ENCODE results near the gene SRSF6.
"Not testable (repeated sequence)": the region's sequence is repeated elsewhere in the genome, so short reads cannot be mapped to it uniquely, and the experiment has no call there.

The SRSF6 gene

DNA sequence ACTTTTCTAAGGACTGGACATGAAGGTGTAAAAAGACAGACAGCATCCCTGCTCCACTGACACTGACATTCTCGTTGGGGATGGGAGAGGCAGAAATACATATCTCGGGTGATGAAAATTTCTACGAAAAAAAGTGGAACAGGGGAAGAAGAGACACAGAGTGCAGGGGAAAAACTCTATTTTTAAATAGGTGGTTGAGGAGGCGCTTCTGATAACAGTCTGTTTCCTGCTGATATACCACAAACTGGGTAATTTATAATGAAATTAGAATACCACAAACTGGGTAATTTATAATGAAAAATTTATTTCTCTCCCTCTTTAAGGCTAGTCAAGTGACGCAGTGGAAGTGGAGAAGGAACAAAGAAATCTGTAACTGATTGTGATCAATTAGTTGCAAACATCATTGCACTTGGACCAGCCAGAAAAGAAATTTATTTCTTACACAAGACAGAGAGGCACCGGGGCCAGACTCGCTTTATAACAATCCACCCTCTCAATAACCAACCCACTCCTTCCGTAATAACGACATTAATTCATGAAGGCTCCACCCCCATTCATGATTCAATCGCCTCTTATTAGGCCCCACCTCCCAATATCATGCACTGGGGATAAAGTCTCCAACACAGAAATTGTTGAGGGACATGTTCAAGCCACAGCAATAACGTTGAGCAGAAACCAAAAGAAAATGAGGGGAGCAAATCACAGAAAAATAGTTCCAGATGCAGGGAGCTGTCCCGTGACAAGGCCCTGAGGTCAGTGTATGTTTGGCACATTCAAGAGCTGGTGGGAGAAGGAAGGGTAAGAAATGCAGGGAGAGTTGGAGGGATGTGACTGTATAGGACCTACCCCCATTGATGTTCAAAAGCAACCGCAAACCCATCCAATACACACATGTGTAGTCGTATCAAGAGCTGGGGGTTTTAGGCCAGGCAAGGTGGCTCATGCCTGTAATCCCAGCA, 6.6 kb upstream of the SRSF6 start:
- no peak for DNase-seq

DNA sequence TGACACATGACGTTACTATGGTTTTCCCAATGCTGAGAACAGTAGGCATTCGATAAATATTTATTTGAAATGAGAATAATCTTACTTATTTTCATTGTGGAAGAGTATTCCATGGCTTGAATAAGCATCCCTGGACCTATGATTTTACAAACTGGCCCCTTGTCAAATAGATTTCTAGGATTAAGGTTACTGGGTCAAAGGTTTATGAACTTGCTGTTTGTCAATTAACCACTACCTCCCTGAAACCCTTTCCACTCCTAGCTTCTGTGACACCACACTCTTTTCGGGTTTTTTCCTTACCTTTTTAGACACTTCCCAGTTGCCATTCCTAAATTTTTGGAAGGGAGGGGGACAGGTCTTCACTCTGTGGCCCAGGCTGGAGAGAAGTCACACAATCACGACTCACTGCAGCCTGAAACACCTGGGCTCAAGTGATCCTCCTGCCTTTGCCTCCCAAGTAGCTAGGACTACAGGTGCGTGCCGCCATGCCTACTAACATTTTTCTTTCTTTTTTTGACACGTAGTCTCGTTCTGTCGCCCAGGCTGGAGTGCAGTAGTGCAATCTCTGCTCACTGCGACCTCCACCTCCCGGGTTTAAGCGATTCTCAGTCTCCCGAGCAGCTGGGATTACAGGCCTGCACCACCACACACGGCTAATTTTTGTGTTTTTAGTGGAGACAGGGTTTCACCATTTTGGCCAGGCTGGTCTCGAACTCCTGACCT, 5.1 kb upstream of the SRSF6 start:
- no peak for DNase-seq

- not testable (repeated sequence) for DNase-seq
Measured at GRCh38 chr20:43456252-43456651, 1.4 kb upstream of the SRSF6 start.

DNA sequence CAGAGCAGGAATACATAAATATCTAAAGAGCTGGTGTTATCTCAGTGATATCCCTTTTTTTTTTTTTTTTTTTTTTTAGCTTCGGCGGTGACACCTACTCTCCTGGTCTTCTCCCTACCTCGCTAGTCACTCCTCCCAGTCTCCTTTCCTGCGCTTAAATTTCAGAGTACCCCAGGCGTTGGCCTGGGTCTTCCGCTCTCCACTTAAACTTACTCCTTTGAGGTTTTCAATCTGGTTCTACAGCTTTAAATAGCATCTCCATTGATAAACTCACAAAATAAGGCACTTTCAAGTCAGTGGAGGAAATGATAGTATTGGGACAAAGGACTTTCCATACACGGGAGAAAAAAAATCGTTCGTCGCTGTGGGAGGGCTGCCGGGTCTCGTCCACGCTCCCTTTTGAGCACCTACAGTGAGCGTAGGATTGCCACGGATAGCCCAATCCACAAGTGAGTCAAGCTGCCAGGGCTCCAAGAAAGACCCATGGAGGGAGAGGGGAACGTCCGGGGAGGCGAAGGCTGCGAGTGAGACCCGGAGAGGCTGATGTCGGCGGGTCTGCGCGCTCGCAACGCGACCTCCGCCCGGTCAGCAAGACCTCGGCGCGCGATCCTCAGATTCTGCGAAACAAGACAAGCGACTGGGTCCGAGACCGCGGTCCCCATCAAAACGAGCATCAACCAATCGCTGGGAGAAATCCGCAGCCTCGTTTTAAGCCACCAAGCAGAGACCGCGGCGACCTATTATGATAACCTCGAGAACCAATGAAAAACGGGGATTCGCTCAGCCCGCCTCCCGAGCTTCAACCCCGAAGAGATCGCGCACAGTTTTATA, 672 bp upstream of the SRSF6 start:
- no peak for DNase-seq

GRCh38 chr20:43458422-43458924, 777 bp downstream of the SRSF6 start:
- DNase-seq: no peak

DNA sequence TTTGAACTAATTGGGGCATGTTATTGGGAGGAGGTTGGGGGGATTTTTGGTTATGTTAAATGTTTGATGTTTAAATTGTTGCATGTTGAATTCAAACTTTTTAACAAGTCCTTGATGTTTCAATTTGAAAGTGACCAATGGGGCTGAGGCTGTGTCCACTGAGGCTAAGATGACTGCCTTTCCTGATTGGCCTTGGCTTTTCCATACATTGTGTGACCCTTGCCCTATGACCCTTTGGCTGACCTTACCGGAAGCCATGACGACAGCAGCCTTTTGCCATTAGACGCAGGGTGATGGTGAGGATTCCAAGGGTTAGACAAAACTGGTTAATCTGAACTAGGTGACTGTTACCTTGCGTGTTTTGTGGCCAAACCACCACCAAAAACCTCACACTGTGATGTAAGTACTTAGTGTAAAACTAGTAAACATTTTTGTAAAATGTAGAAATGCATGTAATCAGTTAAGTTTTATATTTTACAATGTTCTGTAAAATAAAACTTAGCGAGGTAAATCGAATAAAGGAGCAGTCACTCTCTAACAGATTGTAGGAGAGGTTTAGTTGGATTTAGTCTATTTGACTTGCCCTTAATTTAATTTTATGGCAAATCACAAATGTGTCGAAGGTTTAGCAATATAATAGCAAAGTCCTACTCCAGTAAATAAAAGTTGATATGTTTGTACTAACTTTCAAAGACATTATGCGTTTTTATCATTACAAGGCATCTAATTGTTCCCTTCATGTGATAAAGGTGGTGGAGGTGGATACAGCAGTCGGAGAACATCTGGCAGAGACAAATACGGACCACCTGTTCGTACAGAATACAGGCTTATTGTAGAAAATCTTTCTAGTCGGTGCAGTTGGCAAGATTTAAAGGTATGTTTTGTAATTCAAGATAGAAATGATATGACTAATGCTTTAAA, 1.6 kb downstream of the SRSF6 start:
- no peak for DNase-seq

DNA sequence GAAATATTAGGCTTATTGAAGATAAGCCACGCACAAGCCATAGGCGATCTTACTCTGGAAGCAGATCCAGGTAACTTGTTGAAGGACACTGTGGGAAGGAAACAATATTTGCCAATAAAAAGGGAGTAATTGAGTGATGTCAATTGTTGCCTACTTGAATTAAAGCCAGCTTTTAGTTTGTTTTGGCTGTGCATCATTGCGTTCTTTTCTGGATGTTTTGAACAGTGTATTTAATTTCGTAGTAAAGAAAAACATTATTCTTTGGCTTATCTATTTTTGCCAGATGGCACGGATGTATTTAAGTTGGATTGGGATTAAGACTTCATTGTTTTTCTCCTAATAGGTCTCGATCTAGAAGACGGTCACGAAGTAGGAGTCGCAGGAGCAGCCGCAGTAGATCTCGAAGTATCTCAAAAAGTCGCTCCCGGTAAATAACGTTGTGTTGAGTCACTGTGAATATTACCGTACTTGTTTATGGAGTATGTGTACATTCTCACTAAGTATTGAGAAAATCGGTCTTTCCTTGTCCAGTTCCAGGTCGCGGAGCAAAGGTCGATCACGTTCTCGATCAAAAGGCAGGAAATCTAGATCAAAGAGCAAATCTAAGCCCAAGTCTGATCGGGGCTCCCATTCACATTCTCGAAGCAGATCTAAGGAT, 2.6 kb downstream of the SRSF6 start:
- DNase-seq: no peak

GRCh38 chr20:43460830-43461200, 3.1 kb downstream of the SRSF6 start:
- no peak for DNase-seq

- DNase-seq: no peak
Measured at GRCh38 chr20:43461894-43462659, 4.4 kb downstream of the SRSF6 start.

GRCh38 chr20:43462660-43463526, 5.2 kb downstream of the SRSF6 start:
- DNase-seq: no peak

- DNase-seq: no peak
Measured at GRCh38 chr20:43463527-43464218, 6.0 kb downstream of the SRSF6 start.

DNA sequence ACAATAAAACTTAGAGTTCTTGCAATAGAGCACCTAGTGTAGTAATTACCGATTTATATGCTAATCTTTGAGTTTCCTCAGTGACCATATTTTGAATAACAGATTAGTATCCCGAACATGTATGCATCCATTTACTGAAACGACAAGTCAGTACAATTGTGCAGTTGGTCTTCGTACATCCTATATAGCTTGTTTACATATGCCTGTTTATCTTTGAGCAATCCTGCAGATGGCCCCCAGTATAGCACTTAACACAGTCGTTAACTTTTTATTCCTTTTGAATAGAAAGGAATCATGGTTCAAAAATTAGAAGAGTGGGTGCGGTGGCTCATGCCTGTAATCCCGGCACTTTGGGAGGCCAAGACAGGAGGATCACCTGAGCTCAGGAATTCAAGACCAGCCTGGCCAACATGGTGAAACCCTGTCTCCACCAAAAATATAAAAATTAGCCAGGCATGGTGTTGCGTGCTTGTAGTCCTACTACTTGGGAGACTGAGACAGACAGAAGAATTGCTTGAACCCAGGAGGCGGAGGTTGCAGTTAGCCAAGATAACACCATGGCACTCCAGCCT, 6.6 kb downstream of the SRSF6 start:
- DNase-seq: no peak

DNA sequence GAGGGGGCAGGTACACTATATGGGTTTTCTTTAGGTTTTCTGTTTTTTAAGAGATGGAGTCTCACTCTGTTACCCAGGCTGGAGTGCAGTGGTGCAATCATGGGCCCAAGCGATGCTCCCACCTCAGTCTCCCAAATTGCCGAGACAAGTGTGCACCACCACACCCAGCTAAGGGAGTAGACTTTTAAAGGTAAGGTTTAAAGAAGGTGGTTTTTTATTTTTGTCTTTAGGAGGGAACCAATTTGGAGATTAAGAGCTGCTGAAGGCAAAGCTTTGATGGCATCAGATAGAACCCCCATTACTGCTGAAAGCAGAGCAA, 7.9 kb downstream of the SRSF6 start:
- no peak for DNase-seq

DNA sequence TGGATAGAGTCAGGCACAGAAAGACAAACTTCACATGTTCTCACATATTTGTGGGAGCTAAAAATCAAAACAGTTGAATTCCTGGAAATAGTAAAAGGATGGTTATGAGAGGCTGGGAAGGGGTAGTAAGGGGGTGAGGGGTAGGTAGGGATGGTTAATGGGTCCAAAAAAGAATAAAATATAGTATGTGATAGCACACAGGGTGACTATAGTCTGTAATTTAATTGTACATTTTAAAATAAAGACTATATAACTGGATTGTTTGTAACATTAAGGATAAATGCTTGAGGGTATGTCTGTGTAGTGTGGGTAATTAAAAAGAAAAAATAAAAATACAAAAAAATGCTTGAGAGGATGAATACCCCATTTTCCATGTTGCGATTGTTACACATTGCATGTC, 9.9 kb downstream of the SRSF6 start:
- no peak for DNase-seq

DNA sequence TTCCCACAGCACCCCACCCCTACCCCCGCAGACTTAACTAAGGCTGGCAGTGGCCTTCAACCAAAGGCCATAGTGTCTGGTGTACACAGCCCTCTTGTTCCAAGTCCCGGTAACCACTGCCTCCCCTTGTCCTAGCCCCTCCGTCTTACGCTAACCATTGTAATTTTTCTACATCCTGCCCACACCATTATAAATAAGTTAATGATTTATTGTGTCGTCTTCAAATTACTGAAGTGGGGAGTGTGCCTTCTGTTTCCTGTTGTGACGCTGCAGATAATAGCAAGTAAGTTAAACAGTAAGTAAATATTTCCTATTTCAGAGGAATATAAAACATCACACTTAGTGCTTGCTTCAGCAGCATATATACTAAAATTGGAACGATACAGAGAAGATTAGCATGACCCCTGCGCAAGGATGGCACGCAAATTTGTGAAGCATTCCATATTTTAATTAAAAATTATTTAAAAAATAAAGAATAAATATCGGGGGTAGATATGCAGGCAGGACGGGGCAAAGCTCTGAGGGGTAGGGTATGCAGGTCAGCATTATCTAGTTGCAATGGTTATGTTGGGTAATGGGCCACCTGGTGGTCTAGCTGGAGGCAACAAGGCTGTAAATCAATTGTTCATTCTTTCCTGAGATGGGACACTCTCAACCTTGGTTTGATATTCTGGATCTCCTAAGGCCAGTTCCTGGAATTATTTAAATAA, 15.1 kb downstream of the SRSF6 start:
- no peak for DNase-seq

DNA sequence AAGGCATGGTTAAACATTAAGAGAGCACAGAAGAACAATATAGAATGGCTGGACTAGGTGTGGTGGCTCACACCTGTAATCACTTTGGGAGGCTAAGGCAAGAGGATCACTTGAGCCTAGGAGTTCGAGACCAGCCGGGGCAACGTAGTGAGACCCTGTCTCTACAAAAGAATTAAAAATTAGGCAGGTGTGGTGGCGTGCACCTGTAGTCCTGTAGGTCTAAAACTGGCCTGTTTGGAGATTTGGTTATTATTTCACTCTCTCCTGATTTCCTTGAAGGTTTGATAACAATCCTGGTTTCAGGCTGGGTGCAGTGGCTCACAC, 15.6 kb downstream of the SRSF6 start:
- no peak for DNase-seq

DNA sequence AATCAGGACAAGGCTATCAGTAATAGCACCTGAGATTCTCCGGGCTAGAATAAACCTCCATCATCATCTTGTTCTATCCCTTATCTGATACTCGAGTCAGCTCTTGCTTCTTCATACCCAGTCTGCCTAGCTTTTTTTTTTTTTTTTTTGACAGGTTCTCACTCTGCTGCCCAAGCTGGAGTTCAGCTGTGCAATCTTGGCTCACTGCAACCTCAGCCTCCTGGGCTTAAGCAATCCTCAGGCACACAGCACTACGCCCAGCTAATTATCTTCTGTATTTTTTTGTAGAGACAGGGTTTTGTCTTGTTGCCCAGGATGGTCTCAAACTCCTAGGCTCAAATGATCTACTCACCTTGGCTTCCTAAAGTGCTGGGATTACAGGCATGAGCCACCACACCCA, 19.5 kb downstream of the SRSF6 start:
- no peak for DNase-seq

- no peak for DNase-seq
Measured at GRCh38 chr20:43477619-43478018, 19.9 kb downstream of the SRSF6 start.
